WERI-Rb-1 (cell line): Measurements from ENCODE around the gene DAGLB.

Source experiments
- DNase-seq: peaks from one replicate; pipeline ENCODE4 v3.0.0-alpha.2; 2020
- H3K27ac ChIP-seq: fragments of 250-450 bp; sonication (Bioruptor Pico); 2 replicates; pipeline ENCODE4 v1.5.1; 2020; ENCODE audit warnings: mild to moderate bottlenecking, moderate library complexity
- H3K27me3 ChIP-seq: fragments of 250-450 bp; sonication (Bioruptor Pico); 2 replicates; pipeline ENCODE4 v1.5.1; 2021; ENCODE audit warnings: mild to moderate bottlenecking, low read depth, moderate library complexity; ENCODE audit not compliant: insufficient read depth, severe bottlenecking
- H3K36me3 ChIP-seq: fragments of 250-450 bp; sonication (Bioruptor Pico); 2 replicates; pipeline ENCODE4 v1.5.1; 2020; ENCODE audit warnings: mild to moderate bottlenecking, moderate library complexity
- H3K4me3 ChIP-seq: 2 replicates; pipeline ENCODE4 v1.5.1; 2011; ENCODE audit warnings: low read depth, mild to moderate bottlenecking, control low read depth, low read length
- H3K9me3 ChIP-seq: fragments of 250-450 bp; sonication (Bioruptor Pico); 2 replicates; pipeline ENCODE4 v1.5.1; 2021; ENCODE audit warnings: mild to moderate bottlenecking, moderate library complexity; ENCODE audit not compliant: severe bottlenecking
- TF ChIP-seq, protein P1 (sequence below): IDR thresholded peaks from 2 replicates; pipeline ENCODE4 v1.5.1; 2011; ENCODE audit warnings: low read depth, mild to moderate bottlenecking, control low read depth, inconsistent platforms, low read length

Gene DAGLB, protein sequence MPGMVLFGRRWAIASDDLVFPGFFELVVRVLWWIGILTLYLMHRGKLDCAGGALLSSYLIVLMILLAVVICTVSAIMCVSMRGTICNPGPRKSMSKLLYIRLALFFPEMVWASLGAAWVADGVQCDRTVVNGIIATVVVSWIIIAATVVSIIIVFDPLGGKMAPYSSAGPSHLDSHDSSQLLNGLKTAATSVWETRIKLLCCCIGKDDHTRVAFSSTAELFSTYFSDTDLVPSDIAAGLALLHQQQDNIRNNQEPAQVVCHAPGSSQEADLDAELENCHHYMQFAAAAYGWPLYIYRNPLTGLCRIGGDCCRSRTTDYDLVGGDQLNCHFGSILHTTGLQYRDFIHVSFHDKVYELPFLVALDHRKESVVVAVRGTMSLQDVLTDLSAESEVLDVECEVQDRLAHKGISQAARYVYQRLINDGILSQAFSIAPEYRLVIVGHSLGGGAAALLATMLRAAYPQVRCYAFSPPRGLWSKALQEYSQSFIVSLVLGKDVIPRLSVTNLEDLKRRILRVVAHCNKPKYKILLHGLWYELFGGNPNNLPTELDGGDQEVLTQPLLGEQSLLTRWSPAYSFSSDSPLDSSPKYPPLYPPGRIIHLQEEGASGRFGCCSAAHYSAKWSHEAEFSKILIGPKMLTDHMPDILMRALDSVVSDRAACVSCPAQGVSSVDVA

GRCh38 chr7:6447581-6448199, at the start of gene DAGLB:
TSS of gene DAGLB (minus strand) at chr7:6447954. CDS start at chr7:6447842, 112 bp downstream.
- Histone ChIP-seq H3K36me3 (peaks cover 34% of the 10 kb centered on the region), H3K27me3 (no peaks in the 10 kb centered on the region), H3K9me3 (no peaks in the 10 kb centered on the region), H3K4me3 (peak within 1 kb of the TSS; percentile 92), H3K27ac (peak within 1 kb of the TSS; percentile 80)
- peak; percentile 95 for DNase-seq
- TF ChIP-seq, protein P1, sequence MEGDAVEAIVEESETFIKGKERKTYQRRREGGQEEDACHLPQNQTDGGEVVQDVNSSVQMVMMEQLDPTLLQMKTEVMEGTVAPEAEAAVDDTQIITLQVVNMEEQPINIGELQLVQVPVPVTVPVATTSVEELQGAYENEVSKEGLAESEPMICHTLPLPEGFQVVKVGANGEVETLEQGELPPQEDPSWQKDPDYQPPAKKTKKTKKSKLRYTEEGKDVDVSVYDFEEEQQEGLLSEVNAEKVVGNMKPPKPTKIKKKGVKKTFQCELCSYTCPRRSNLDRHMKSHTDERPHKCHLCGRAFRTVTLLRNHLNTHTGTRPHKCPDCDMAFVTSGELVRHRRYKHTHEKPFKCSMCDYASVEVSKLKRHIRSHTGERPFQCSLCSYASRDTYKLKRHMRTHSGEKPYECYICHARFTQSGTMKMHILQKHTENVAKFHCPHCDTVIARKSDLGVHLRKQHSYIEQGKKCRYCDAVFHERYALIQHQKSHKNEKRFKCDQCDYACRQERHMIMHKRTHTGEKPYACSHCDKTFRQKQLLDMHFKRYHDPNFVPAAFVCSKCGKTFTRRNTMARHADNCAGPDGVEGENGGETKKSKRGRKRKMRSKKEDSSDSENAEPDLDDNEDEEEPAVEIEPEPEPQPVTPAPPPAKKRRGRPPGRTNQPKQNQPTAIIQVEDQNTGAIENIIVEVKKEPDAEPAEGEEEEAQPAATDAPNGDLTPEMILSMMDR, result no peak

GRCh38 chr7:6497637-6497905, 49.8 kb upstream of the DAGLB start:
- no peaks in the 10 kb centered on the region for H3K36me3 ChIP-seq
- H3K27me3 ChIP-seq, result no peaks in the 10 kb centered on the region
- H3K27ac ChIP-seq, result no peak overlapping the region
- TF ChIP-seq, protein P1, result no peak
- no peak for DNase-seq
- no peaks in the 10 kb centered on the region for H3K9me3 ChIP-seq
- no peak overlapping the region for H3K4me3 ChIP-seq

DNA sequence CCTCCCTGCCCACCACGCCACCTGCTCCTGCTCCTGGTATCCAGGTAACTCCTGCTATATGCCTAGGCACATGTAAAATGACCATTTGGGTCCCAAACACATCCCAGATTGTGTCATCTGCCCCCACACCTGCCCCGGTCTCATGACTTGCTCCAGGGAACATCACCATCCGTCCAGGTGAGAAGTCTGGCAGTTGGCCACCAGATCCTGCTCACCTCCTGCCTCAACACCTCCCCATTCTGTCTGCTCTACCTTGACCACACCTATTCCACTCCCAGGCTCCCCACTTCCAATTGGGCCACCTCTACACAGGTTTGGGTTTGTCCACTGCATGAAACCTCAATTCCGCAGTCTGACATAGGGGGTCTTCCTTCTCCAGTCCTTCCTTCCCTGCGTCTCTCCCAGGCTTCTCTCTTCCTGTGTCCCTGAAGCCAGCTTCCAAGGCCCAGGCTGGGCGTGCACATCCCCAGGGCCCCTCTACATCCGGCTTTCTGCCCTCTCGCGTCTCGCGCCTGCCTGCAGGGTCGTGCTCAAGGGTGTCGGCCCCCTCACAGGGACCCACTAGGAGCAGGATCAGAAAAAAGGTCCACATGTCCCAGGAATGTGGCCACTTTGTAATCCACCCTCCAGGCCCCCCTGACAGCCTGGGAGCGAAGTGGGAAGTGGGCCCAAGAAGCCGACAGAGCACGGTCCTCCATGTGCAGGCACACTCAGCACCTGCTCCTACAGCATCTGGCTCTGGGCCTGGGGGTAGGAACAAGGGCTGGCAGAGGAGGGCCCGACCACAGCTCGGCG, 49.3 kb upstream of the DAGLB start:
- Histone ChIP-seq H3K9me3 (no peaks in the 10 kb centered on the region), H3K4me3 (no peak overlapping the region), H3K27ac (no peak overlapping the region), H3K36me3 (no peaks in the 10 kb centered on the region), H3K27me3 (no peaks in the 10 kb centered on the region)
- TF ChIP-seq, protein P1, result no peak
- DNase-seq, result no peak

- DNase-seq, result no peak
- TF ChIP-seq, protein P1, result no peak
- no peaks in the 10 kb centered on the region for H3K36me3 ChIP-seq
- no peaks in the 10 kb centered on the region for H3K9me3 ChIP-seq
- no peaks in the 10 kb centered on the region for H3K27me3 ChIP-seq
- no peak overlapping the region for H3K27ac ChIP-seq
- no peak overlapping the region for H3K4me3 ChIP-seq
These were observed 48.0 kb upstream of the DAGLB start for GRCh38 chr7:6495597-6496262.

GRCh38 chr7:6494365-6494764, 46.6 kb upstream of the DAGLB start:
- Histone ChIP-seq H3K27ac (no peak overlapping the region), H3K27me3 (no peaks in the 10 kb centered on the region), H3K9me3 (no peaks in the 10 kb centered on the region), H3K36me3 (no peaks in the 10 kb centered on the region), H3K4me3 (no peak overlapping the region)
- DNase-seq, result no peak
- TF ChIP-seq, protein P1, result no peak
